HepG2 (cell line): ENCODE measurements around the gene CITED4. TPM values are rescaled to one million over a fixed set of nuclear protein-coding genes. Genes with fewer than 3 reads are reported as not detected.
A peak's percentile ranks its signal among the peaks of the same experiment; 100 is the strongest.

ENCODE experiments used
- ATAC-seq: fragments of 200-7000 bp; cut with Tn5 transposase; 3 replicates; pipeline ENCODE4 v1.9.1; 2020; ENCODE audit warnings: mild to moderate bottlenecking, moderate library complexity
- BruUV-seq: library from RNA; stranded (reverse); fragments of 400-500 nt; replicated peaks from 2 replicates; lab custom pipeline; 2021; lab: Mats Ljungman, UMichigan
- CTCF ChIA-PET: fragments of 300-600 bp; formaldehyde crosslinking; extraction: SDS; loops from one replicate; lab custom pipeline; 2021; ENCODE audit warnings: low total read pairs, inconsistent platforms, low intra/inter-chr PET ratio; lab: Yijun Ruan, JAX
- POLR2A ChIA-PET: fragments of 350-600 bp; sonication (Branson Sonifier 250); formaldehyde crosslinking; loops from one replicate; lab custom pipeline; 2020; ENCODE audit warnings: antibody characterized with exemption, inconsistent platforms; lab: Yijun Ruan, JAX
- DNase-seq: peaks from one replicate; pipeline ENCODE4 v3.0.0-alpha.2; 2015; ENCODE audit warnings: low spot score
- FAIRE-seq: peaks from 3 replicates; lab custom pipeline; 2011; peaks lifted over from hg19 to GRCh38; lab: Jason Lieb, UNC
- H2AFZ ChIP-seq: one replicate; pipeline ENCODE4 v1.6.1; 2011; ENCODE audit warnings: low read length, inconsistent platforms
- H3K27ac ChIP-seq: fragments of 300-600 bp; 3 replicates; pipeline ENCODE4 v1.8.0; 2011; ENCODE audit warnings: mixed run types, mild to moderate bottlenecking, mixed read lengths, low read length, inconsistent platforms; ENCODE audit not compliant: insufficient read depth; ENCODE audit errors: extremely low read length
- H3K27me3 ChIP-seq, 2 experiments: fragments of 200-600 bp in 1 of 2; 2 replicates in 1 of 2; 3 replicates in 1 of 2; pipeline versions ENCODE4 v1.6.0 to v1.8.0; 2011; ENCODE audit warnings: low read length in 2 of 2, mild to moderate bottlenecking in 2 of 2, moderate library complexity in 2 of 2, inconsistent platforms in 1 of 2; ENCODE audit not compliant: insufficient read depth in 2 of 2, control insufficient read depth in 1 of 2
- H3K36me3 ChIP-seq, 2 experiments: fragments of 200-600 bp in 1 of 2; replicated peaks in 1 of 2; 2 replicates in 1 of 2; 3 replicates in 1 of 2; pipeline versions ENCODE4 v1.5.1 to v1.8.0; 2011; ENCODE audit warnings: low read length in 2 of 2, inconsistent platforms in 1 of 2; ENCODE audit not compliant: insufficient read depth in 2 of 2, control insufficient read depth in 1 of 2
- H3K4me1 ChIP-seq: 2 replicates; pipeline ENCODE4 v1.5.1; 2012; ENCODE audit warnings: low read length, inconsistent platforms; ENCODE audit not compliant: insufficient read depth
- H3K4me2 ChIP-seq: 2 replicates; pipeline ENCODE4 v1.6.0; 2011; ENCODE audit warnings: low read depth, low read length, inconsistent platforms
- H3K4me3 ChIP-seq, 3 experiments: fragments of 200-600 bp in 1 of 3; sonication (generic), shearing (Covaris generic) in 1 of 3; replicated peaks in 1 of 3; 2 replicates each; pipeline ENCODE4 v1.5.1; 2011 to 2016; ENCODE audit warnings: low read length in 3 of 3, inconsistent platforms in 2 of 3, low read depth in 2 of 3, mild to moderate bottlenecking in 2 of 3, control low read depth in 1 of 3, mixed read lengths in 1 of 3; ENCODE audit not compliant: insufficient read depth in 1 of 3
- H3K79me2 ChIP-seq: one replicate; pipeline ENCODE4 v1.6.1; 2011; ENCODE audit warnings: low read length, inconsistent platforms; ENCODE audit not compliant: insufficient read depth
- H3K9ac ChIP-seq: 2 replicates; pipeline ENCODE4 v1.6.0; 2011; ENCODE audit warnings: mild to moderate bottlenecking, low read depth, low read length, inconsistent platforms; ENCODE audit not compliant: insufficient read depth
- H3K9me3 ChIP-seq: 2 replicates; pipeline ENCODE4 v1.5.1; 2012; ENCODE audit warnings: mild to moderate bottlenecking, low read length
- H4K20me1 ChIP-seq: 2 replicates; pipeline ENCODE4 v1.6.0; 2011; ENCODE audit warnings: inconsistent platforms, mild to moderate bottlenecking, low read length, moderate library complexity; ENCODE audit not compliant: insufficient read depth
- HES4 ChIP-seq: sonication (generic); formaldehyde crosslinking; IDR thresholded peaks from 2 replicates; pipeline ENCODE4 v1.9.0; 2021; ENCODE audit warnings: mild to moderate bottlenecking, missing genetic modification reagents, borderline replicate concordance
- HIVEP1 ChIP-seq: sonication (generic); formaldehyde crosslinking; IDR thresholded peaks from 2 replicates; pipeline ENCODE4 v1.4.0; 2020; ENCODE audit warnings: mild to moderate bottlenecking, missing genetic modification reagents
- HOXA7 ChIP-seq: sonication (generic); formaldehyde crosslinking; IDR thresholded peaks from 2 replicates; pipeline ENCODE4 v1.8.1; 2022; ENCODE audit warnings: mild to moderate bottlenecking, missing genetic modification reagents, moderate library complexity
- KDM5A ChIP-seq: fragments of 200-600 bp; sonication (generic); IDR thresholded peaks from 2 replicates; pipeline ENCODE4 v1.7.0; 2018; ENCODE audit warnings: antibody characterized with exemption, mild to moderate bottlenecking, low read length, borderline replicate concordance
- MED8 ChIP-seq: sonication (generic); formaldehyde crosslinking; IDR thresholded peaks from 2 replicates; pipeline ENCODE4 v1.8.1; 2023; ENCODE audit warnings: mild to moderate bottlenecking, missing genetic modification reagents; ENCODE audit not compliant: insufficient replicate concordance
- NFRKB ChIP-seq: fragments of 450-650 bp; IDR thresholded peaks from 2 replicates; pipeline ENCODE4 v1.6.1; 2017
- PCBP2 ChIP-seq: fragments of 200-400 bp; formaldehyde crosslinking; optimal IDR thresholded peaks from 2 replicates; pipeline ENCODE3; 2018; ENCODE audit warnings: low read length, low read depth; ENCODE audit not compliant: poor library complexity, severe bottlenecking
- RAD21 ChIP-seq: fragments of 450-650 bp; formaldehyde crosslinking; IDR thresholded peaks from 2 replicates; pipeline ENCODE4 v1.5.0; 2020; ENCODE audit warnings: mild to moderate bottlenecking
- STAG1 ChIP-seq: sonication (generic); formaldehyde crosslinking; IDR thresholded peaks from 2 replicates; pipeline ENCODE4 v1.4.0; 2020; ENCODE audit warnings: missing genetic modification reagents
- ZNF24 ChIP-seq: fragments of 450-650 bp; IDR thresholded peaks from 2 replicates; pipeline ENCODE4 v1.6.1; 2017; ENCODE audit warnings: antibody characterized with exemption, mild to moderate bottlenecking
- ZNF274 ChIP-seq: sonication (generic); formaldehyde crosslinking; IDR thresholded peaks from 2 replicates; pipeline ENCODE4 v1.5.1; 2020; ENCODE audit warnings: mild to moderate bottlenecking, missing genetic modification reagents
- ZNF558 ChIP-seq: sonication (generic); formaldehyde crosslinking; IDR thresholded peaks from 2 replicates; pipeline ENCODE4 v1.9.0; 2022; ENCODE audit warnings: mild to moderate bottlenecking, missing genetic modification reagents, borderline replicate concordance
- ZNF768 ChIP-seq: sonication (generic); formaldehyde crosslinking; IDR thresholded peaks from 2 replicates; pipeline ENCODE4 v1.4.0; 2020; ENCODE audit warnings: missing genetic modification reagents
- WGBS: methylation state at CpG from one replicate; pipeline ENCODE4 v1.1.6; 2017; ENCODE audit warnings: low lambda C conversion rate; 5-methylcytosine and 5-hydroxymethylcytosine counted together
- in situ Hi-C: cut with HindIII; loops from 2 replicates; pipeline ENCODE4 v1.10.0; 2017; ENCODE audit warnings: low pct_unique_long_range_greater_than_20kb; ENCODE audit not compliant: extremely low pct_ligation_motif_present
- intact Hi-C: fragments of 100-400 bp; cut with micrococcal nuclease; formaldehyde crosslinking; loops from one replicate; pipeline ENCODE4 v1.10.0; 2022; ENCODE audit not compliant: unreplicated experiment
- polyA plus RNA-seq, 8 experiments: library from polyadenylated mRNA; depleted of rRNA in 3 of 8; stranded (reverse) in 7 of 8; unstranded in 1 of 8; fragments of >200 nt; fragmentation: Illumina TruSeq in 4 of 8; extraction: Trizol in 4 of 8; gene quantifications; 2 replicates each; pipeline versions ENCODE4 v1.2.1 to v1.2.3, GENCODE V29; 2011 to 2016; ENCODE audit warnings: low read depth in 4 of 8, missing spikeins in 1 of 8, mixed read lengths in 1 of 8; ENCODE audit not compliant: insufficient read depth in 1 of 8
- total RNA-seq, 5 experiments: library from RNA; depleted of rRNA; stranded (reverse); fragments of >200 nt; fragmentation: Illumina TruSeq; extraction: Trizol; gene quantifications; 2 replicates each; pipeline ENCODE4 v1.2.3, GENCODE V29; 2016; ENCODE audit warnings: low read depth in 1 of 5
- TF ChIP-seq, protein P1 (sequence below): sonication (generic); formaldehyde crosslinking; IDR thresholded peaks from 2 replicates; pipeline ENCODE4 v1.5.1; 2020; ENCODE audit warnings: mild to moderate bottlenecking, missing genetic modification reagents, borderline replicate concordance
- TF ChIP-seq, protein P2 (sequence below): sonication (generic); formaldehyde crosslinking; IDR thresholded peaks from 2 replicates; pipeline ENCODE4 v1.5.0; 2020; ENCODE audit warnings: mild to moderate bottlenecking, missing genetic modification reagents, moderate library complexity

Gene CITED4
- total and polyA plus RNA-seq, 2 of the 13 experiments (the other 11 are each of a cell fraction or from before 2014, with no cell fraction given) = 1.5 to 9.9 TPM

DNA sequence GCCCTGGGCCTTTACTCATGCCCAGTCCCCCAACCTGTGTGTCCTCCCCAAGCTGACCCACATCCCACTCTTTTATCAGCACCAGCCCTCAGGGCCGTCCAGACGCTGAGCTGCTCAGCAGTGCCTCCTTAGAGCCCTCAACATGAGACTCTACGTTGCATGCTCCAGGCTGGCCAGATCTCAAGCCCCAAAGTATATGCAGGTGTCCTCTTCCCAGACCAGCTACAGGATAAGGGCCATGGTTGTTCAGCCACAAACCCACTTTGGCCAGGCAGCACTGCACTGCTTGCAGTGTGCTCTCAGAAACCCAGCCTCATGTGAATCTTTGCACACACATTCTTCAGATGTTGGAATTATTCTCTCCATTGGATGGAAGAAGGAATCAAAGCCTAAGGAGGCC lies 6.0 kb downstream of the CITED4 start (continued):
- TF ChIP-seq, protein P1, sequence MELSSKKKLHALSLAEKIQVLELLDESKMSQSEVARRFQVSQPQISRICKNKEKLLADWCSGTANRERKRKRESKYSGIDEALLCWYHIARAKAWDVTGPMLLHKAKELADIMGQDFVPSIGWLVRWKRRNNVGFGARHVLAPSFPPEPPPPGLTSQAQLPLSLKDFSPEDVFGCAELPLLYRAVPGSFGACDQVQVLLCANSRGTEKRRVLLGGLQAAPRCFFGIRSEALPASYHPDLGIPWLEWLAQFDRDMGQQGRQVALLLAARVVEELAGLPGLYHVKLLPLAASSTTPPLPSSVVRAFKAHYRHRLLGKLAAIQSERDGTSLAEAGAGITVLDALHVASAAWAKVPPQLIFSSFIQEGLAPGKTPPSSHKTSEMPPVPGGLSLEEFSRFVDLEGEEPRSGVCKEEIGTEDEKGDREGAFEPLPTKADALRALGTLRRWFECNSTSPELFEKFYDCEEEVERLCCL (CRISPR knock-in tag) = no peak
- TF ChIP-seq ZNF558 (CRISPR knock-in tag) (no peak), PCBP2 (no peak), HIVEP1 (CRISPR knock-in tag) (no peak), NFRKB (no peak), HES4 (CRISPR knock-in tag) (no peak), ZNF274 (CRISPR knock-in tag) (no peak), ZNF24 (no peak), KDM5A (no peak), MED8 (no peak), ZNF768 (CRISPR knock-in tag) (no peak)

DNA sequence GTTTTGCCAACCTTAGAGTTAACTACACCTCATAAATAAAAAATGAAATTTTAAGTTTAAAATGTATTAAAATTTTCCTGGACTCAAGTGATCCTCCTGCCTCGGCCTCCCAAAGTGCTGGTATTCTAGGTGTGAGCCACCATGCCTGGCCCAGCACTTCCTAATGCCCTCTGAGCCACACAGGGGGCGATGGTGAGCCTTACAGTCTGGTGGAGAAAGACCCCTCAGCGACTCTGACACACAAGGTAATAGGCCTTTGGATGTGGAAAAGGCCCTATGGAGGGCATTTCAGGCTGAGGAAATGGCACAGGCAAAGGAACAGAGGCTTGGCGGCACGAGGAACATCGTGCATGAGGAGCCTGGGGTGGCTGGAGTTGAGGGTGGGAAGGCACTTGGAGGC lies 6.7 kb downstream of the CITED4 start:
- POLR2A ChIA-PET = no interaction called here
- intact Hi-C loops (no loop called here), in situ Hi-C loops (no loop called here)
- no peak overlapping the region for H2AFZ ChIP-seq
- ATAC-seq = peak; percentile 33; the same call in 1 of the 3 replicates
- H3K9me3 ChIP-seq = no peaks in the 10 kb centered on the region
- H3K27me3 ChIP-seq = peaks cover 3 to 61% of the 10 kb centered on the region in 2 experiments; a peak in 4 of 5 replicates
- TF ChIP-seq RAD21 (CRISPR knock-in tag) (0 out of 2 replicates have a peak, but pooled peaks have one; percentile 10), HOXA7 (no peak), STAG1 (peak; percentile 56)
- TF ChIP-seq, protein P2, sequence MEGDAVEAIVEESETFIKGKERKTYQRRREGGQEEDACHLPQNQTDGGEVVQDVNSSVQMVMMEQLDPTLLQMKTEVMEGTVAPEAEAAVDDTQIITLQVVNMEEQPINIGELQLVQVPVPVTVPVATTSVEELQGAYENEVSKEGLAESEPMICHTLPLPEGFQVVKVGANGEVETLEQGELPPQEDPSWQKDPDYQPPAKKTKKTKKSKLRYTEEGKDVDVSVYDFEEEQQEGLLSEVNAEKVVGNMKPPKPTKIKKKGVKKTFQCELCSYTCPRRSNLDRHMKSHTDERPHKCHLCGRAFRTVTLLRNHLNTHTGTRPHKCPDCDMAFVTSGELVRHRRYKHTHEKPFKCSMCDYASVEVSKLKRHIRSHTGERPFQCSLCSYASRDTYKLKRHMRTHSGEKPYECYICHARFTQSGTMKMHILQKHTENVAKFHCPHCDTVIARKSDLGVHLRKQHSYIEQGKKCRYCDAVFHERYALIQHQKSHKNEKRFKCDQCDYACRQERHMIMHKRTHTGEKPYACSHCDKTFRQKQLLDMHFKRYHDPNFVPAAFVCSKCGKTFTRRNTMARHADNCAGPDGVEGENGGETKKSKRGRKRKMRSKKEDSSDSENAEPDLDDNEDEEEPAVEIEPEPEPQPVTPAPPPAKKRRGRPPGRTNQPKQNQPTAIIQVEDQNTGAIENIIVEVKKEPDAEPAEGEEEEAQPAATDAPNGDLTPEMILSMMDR (CRISPR knock-in tag) = peak; percentile 64
- WGBS = 39% methylated on average over 5 of the region's 6 CpGs
- H3K27ac ChIP-seq = no peak overlapping the region
- peaks cover 3% of the 10 kb centered on the region for H3K4me1 ChIP-seq
- H3K79me2 ChIP-seq = no peaks in the 10 kb centered on the region
- no peak for FAIRE-seq
- H4K20me1 ChIP-seq = no peaks in the 10 kb centered on the region
- no peak overlapping the region for H3K4me3 ChIP-seq
- CTCF ChIA-PET = no interaction called here
- DNase-seq = peak; percentile 22
- no peak overlapping the region for H3K9ac ChIP-seq
- no peaks in the 10 kb centered on the region for H3K36me3 ChIP-seq
- H3K4me2 ChIP-seq = no peak overlapping the region
- no TSS peak for BruUV-seq
